GM18951 (cell line): ENCODE results near the gene MRPL33.

Experiments
- POLR2A ChIP-seq: IDR thresholded peaks from 4 replicates; pipeline ENCODE4 v1.6.1; 2011; ENCODE audit warnings: mild to moderate bottlenecking; ENCODE audit not compliant: insufficient read length, insufficient read depth; ENCODE audit errors: extremely low read depth
- in situ Hi-C: fragments of 300-500 bp; cut with MboI; formaldehyde crosslinking; loops from one replicate; pipeline ENCODE4 v1.12.0; 2022; ENCODE audit warnings: low sequenced_read_pairs, mixed read lengths, inconsistent platforms; ENCODE audit not compliant: unreplicated experiment

The MRPL33 gene

DNA sequence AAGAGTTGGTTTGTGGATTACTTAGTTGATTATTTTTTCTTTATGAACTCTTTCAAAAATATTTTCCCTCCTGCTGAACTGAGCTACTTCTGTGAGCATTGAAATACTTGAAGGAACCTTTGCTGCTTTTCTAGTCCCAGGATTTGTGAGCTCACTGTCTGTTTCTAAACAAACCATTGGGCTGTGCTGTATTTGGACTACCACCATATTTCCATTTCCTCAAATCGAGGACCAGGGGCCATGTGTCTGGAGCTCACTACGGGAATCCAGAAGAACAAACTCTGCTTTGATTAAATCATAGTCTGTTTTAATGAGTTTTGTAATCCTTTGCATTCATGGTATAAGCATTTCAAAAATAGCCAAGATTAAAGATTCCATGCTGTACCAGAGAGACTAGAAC is 1.3 kb downstream of the MRPL33 start:
- no peak for TF ChIP-seq POLR2A
- in situ Hi-C loops, result no loop called here

DNA sequence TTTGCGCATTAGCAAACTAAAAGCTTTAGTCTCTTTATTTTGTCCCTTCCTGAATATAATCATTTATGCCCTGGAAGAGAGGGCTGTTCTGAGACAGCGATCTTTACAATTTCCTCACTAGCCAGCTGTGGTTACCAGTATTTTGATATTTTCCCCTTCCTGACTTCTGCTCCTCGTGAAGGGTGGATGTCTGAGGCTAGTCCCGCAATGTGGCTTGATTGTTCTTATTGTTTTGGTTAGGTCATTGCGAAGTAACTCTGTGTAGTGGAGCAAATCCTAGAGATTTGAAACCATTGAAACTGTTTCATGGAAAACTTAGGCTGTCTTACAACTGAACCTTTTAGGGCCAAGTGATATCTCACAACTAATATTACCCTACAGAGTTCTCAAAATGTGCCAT is 2.4 kb downstream of the MRPL33 start:
- in situ Hi-C loops, result no loop called here
- TF ChIP-seq POLR2A, result no peak

DNA sequence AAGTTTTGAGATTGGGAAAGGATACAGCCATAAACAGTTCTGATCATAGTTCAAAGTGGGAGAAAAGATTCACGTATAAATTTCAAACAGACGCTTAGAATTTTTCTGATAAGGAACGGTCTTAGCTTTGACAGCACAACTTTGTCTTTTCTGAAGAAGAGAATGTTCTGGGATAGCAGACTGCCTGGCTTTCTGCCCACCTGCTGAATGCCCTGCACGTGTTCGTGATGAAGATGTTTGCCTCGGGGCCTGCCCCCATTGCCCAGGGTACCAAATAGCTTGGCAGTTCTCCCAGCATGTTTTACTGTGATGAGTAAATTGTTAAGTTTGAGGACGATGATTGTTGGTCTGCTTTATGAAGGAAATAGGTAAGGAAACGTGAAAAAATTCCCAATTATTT is 4.6 kb downstream of the MRPL33 start:
- no peak for TF ChIP-seq POLR2A
- in situ Hi-C loops, result no loop called here

DNA sequence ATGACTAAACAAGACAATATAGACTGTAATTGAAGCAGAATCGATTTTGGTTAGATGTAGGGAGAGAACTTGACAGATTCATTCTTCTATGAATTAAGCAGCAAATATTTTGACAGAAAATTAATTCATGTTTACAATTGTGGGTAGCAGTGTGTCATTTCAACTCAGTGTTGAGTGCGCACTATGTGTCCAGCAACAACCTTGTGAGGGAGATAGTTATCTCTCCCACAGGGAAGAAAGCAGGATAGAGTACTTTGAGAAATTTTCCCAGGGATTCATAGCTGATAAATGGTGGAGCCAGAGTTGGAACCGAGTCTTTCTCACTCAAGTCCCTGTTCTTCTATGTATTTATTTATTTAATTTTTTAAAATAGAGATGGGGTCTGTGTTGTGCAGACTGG is 5.2 kb downstream of the MRPL33 start:
- in situ Hi-C loops, result no loop called here
- no peak for TF ChIP-seq POLR2A

DNA sequence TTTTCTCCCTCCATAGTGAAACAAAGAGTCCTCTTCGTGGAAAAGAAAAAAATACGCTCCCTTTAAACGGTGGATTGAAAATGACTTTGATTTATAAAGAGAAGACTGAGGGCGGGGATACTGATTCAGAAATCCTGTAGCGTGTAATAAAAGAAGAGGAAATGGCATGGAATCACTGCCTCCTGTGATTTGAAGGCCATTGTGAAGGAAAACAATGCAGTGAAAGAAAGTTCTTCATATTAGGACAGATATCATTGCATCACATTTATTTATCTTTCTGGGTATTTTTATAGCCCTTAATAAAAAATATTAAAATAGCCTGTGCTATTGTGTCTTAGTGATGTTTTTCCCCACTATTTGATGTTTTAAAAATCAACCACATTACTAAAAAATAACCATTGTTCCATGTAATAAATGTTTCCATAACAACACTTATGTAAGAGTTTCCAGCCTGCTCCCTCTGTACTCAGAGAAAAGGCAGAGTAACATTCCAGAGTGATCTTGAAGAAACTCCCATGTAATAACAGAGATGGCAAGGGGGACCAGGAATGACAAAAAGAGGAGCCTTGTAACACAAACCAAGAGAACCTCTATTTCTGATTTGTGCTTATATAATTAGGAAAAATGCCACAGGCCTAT is 8.0 kb downstream of the MRPL33 start:
- in situ Hi-C loops, result no loop called here
- TF ChIP-seq POLR2A, result no peak

DNA sequence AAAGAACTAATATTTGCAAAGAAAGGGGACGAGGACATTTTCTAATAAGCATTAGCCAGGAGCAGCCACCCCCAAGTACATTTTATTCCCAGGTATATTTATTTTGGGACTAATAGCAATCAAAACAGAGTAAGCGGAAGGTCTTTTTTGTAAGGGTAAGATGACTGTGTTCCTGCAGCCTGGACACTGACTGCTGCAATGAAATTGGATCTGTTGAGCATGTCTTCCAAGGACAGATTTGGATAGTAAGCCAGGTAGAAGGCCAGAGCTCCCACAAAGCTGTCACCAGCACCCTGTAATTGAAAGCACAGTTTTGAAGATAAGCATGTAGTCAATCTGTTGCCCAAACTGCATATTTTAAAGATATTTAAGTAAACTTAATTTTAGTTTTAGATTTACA is 10.0 kb downstream of the MRPL33 start:
- TF ChIP-seq POLR2A, result no peak

DNA sequence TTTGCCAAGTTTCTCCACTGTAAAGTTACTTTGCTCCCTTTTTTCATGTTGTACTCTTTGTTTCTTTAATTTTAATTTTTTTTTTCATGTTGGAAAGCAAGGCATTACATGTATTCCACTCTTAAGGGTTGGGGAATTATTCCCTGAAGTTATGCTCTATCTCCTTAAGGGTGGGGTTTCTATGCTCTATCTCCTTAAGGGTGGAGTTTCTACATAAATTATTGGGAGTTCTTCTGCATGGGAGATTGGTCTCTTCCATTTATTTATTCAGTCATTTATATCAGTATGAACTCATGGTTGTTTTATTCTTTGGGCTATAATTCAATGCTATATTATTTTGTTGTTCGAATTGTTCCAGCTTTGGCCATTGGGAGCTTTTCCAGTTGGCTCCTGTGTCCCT is 11.2 kb downstream of the MRPL33 start:
- no peak for TF ChIP-seq POLR2A
- in situ Hi-C loops, result no loop called here

More for the DNA sequence above, 10.0 kb downstream of the MRPL33 start:
- in situ Hi-C loops, result no loop called here

DNA sequence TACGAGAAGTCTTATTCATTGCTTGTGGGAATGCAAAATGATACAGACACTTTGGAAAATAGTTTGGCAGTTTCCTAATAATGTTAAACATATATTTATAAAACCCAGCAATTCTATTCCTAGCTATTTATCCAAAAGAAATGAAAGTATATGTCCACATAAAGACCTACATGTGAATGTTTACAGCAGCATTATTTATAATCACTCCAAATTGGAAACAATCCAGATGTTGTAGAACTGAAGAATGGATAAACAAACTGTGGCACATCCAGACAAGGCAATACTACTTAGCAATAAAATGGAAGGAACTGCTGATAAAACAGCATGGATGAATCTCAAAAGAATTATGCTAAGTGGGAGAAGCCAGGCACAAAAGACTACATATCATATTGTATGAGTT is 19.3 kb downstream of the MRPL33 start:
- in situ Hi-C loops, result no loop called here
- no peak for TF ChIP-seq POLR2A

DNA sequence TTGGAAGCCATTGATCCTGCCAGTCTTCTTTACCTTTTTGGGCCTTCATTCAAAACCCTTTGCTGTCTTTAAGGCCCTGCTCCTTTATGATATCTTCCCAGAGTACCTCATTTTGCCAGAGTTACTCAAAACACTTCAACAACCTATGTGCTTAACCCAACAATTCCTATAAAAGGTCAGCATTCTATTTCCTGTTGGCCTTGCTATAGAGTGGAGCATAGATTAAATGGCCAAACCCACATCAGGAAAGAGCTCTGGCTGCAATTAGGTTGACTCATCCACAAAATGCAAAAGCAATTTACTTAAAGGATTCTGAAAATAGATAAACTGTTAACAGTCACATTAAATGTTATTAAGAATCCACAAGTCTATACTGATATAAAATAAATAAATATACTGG is 21.2 kb downstream of the MRPL33 start:
- TF ChIP-seq POLR2A, result no peak
- in situ Hi-C loops, result no loop called here

DNA sequence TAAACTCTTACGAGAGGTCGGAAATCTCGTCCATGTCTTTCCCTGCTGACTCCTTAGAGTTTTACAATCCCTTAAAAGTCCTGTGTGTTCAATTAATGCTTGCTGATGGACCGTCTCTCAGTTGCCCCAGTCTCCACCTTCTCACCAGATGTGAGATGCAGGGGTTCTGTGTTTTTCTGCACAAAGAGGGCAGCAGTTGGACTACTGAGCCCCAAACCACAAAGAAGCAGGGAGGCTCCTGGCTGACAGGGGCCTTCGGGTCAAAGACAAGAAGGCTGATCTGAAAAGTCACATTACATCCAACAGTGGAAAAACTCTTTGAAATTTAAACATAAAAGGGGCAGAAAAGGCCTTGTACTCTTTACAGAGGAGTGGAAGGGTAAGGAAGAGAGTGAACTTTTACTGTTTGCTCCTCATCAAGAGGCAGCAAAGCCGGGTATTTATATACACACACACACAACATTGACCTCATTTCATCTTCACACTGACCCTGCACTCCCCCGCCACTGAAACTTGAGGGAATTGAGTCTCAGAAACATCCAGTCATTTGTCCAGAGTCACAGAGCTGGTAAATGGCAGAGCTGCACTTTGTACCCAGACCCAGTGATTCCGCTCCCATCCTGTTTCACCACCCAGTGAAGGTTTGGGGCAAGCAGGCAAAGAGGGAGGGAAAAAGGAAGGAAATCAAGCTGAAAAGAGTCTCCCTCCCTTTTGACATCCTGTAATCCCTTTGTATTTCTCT is 23.7 kb downstream of the MRPL33 start:
- no peak for TF ChIP-seq POLR2A
- in situ Hi-C loops, result no loop called here

DNA sequence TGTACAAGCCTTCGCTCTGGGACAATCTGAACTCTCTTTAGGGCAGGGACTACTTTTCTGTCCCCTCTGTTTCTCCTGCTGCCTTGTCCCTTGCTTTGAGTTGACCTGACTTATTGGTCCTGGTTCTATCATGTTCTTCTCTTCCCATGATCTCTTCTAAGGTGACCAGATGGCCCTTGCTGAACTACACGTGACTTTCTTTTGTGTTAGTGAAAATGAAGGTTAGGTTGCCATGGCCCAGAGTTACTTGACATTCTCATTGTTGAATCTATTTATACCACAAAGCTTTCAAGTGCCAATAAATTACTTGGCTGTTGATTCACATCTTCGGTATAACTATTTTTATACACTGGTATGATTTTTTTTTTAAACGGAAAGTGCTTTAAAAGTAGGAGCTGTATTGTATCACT is 24.4 kb downstream of the MRPL33 start:
- no peak for TF ChIP-seq POLR2A
- in situ Hi-C loops, result no loop called here

DNA sequence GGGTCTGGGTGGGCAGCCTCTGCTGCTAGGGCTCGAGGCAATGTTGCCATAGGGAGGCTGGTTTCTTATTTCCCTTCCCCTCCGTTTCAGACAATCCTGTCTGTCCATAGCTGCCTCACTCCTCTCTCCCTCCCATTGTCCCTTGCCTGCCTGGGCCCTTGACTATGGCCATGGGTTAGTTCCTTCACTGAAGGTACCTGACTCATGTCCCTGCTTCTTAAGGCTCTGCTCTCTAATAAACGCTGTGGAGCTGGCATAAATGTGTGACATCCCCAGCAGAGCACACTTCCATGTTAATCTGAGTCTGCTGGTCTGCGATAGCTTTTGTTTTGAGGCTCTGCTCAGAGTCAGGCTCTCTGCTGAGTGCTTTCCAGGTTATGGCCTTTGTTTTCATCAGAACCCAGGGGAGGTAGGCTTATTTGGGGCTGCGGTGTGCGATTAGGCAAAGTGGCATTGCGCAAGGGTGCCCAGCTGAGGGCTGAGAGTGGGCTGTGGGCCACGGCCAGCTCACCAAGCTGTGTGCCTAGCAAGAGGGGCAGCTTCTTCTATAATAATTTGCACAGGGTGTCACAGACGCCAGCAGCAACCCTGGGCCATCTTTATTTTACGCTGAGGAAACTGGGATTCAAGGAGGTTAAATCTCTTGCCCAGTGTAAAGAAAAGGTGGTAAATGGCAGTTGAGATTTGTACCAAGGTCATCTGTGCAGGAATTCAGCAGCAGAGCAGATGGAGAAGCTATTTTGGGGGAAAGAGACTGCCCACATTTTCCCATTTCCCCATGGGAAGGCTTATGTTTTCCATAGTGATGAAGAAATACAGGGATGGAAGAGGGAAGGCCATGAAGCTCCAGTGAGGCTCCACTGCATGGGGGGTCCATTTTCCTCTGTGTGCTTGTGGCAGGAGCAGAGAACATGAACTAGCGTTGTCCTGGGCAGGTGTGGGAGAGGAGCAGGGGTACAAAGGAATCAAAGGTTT is 25.6 kb downstream of the MRPL33 start:
- in situ Hi-C loops, result no loop called here
- TF ChIP-seq POLR2A, result no peak

DNA sequence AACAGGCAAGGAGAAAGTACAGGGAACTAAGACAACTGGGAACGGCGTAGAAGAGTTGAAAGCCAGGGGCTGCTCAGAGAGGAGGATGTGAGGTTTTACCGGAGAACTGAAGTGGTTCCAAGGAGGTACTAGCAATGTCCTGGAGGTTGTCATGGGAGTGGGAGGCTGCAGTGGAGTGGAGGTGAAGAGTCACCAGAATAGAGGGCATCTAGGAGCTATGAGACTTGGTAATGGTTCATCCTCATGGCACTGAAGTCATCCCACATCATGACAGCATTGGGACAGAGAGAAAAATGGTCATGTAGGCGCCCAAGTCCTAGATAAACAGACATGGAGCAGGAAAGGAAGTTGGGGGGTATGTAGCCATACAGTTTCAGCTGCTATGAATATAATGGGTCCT is 26.3 kb downstream of the MRPL33 start:
- in situ Hi-C loops, result no loop called here
- no peak for TF ChIP-seq POLR2A
